Liver (tissue), 3 donors: ENCODE results near the gene MUC15.

Experiments
- EGR1 ChIP-seq, 2 donors: IDR thresholded peaks; 2 replicates each; pipeline ENCODE4 v1.6.1; 2016 to 2018; ENCODE audit warnings: antibody characterized with exemption in 2 of 2, low read depth in 2 of 2
- FOXA1 ChIP-seq: IDR thresholded peaks from 2 replicates; pipeline ENCODE4 v1.6.1; 2016; ENCODE audit warnings: antibody characterized with exemption
- GABPA ChIP-seq, 2 donors: IDR thresholded peaks in 1 of 2; conservative IDR thresholded peaks in 1 of 2; 2 replicates each; pipeline ENCODE4 v1.6.1; 2016; ENCODE audit warnings: antibody characterized with exemption in 2 of 2, mild to moderate bottlenecking in 1 of 2, moderate library complexity in 1 of 2
- HNF4G ChIP-seq: IDR thresholded peaks from 2 replicates; pipeline ENCODE4 v1.6.1; 2016; ENCODE audit warnings: antibody characterized with exemption
- NR2F2 ChIP-seq: IDR thresholded peaks from 2 replicates; pipeline ENCODE4 v1.6.1; 2016; ENCODE audit warnings: antibody characterized with exemption
- RAD21 ChIP-seq, 2 donors: IDR thresholded peaks; 2 replicates each; pipeline ENCODE4 v1.6.1; 2016; ENCODE audit warnings: antibody characterized with exemption in 2 of 2, mild to moderate bottlenecking in 2 of 2
- RXRA ChIP-seq, 2 donors: IDR thresholded peaks; 2 replicates each; pipeline ENCODE4 v1.6.1; 2017 to 2018; ENCODE audit warnings: antibody characterized with exemption in 2 of 2, mild to moderate bottlenecking in 1 of 2
- SP1 ChIP-seq: IDR thresholded peaks from 2 replicates; pipeline ENCODE4 v1.6.1; 2018; ENCODE audit warnings: antibody characterized with exemption, mild to moderate bottlenecking
- TAF1 ChIP-seq: conservative IDR thresholded peaks from 2 replicates; pipeline ENCODE4 v1.6.1; 2016; ENCODE audit warnings: antibody characterized with exemption, mild to moderate bottlenecking
- YY1 ChIP-seq: IDR thresholded peaks from 2 replicates; pipeline ENCODE4 v1.6.1; 2016; ENCODE audit warnings: antibody characterized with exemption, mild to moderate bottlenecking
- TF ChIP-seq, protein P1 (sequence below): fragments of 150-350 bp; IDR thresholded peaks from 2 replicates; pipeline ENCODE4 v1.5.1; 2017; ENCODE audit warnings: improper control_type of control experiment, low read depth, low read length; ENCODE audit not compliant: missing input control
- TF ChIP-seq, protein P2 (sequence below): IDR thresholded peaks from 2 replicates; pipeline ENCODE4 v1.6.1; 2016; ENCODE audit warnings: antibody characterized with exemption
- TF ChIP-seq, protein P3 (sequence below): IDR thresholded peaks from 2 replicates; pipeline ENCODE4 v1.6.1; 2016; ENCODE audit warnings: antibody characterized with exemption, mild to moderate bottlenecking
- TF ChIP-seq, protein P4 (sequence below): IDR thresholded peaks from 2 replicates; pipeline ENCODE4 v1.6.1; 2016; ENCODE audit warnings: antibody characterized with exemption
- donor health status: healthy.
- donor health status: healthy.

DNA sequence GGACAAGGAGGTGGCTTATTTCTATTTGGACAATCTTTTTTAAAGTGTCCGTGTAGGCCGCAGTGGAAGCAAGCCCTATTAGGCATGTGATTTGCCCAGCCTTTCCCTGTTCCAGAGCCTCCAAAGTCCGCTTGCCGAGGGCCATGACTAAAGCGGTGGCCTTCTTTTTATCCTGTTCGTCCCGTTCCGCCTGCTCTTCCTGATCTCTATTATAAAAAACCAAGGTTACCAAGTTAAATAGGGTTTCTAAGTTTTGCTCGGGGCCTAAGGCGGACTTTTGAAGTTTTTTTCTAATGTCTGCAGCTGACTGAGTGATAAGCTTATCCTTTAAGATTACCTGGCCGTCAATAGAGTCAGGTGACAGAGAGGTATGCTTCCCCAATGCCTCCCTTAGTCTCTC lies 21.6 kb upstream of the MUC15 start:
- TF ChIP-seq TAF1 (no peak), RXRA (IDR thresholded peaks at IDR 0.05) (no peak), HNF4G (no peak), GABPA (IDR thresholded peaks at IDR 0.05 in 1 of 2, conservative IDR thresholded peaks at IDR 0.05 in 1 of 2) (no peak), SP1 (no peak), FOXA1 (no peak), YY1 (no peak), RAD21 (IDR thresholded peaks at IDR 0.05) (no peak), EGR1 (IDR thresholded peaks at IDR 0.05; ENCODE audit: low read depth in 2 of 2) (no peak), NR2F2 (no peak)
- TF ChIP-seq, protein P1, sequence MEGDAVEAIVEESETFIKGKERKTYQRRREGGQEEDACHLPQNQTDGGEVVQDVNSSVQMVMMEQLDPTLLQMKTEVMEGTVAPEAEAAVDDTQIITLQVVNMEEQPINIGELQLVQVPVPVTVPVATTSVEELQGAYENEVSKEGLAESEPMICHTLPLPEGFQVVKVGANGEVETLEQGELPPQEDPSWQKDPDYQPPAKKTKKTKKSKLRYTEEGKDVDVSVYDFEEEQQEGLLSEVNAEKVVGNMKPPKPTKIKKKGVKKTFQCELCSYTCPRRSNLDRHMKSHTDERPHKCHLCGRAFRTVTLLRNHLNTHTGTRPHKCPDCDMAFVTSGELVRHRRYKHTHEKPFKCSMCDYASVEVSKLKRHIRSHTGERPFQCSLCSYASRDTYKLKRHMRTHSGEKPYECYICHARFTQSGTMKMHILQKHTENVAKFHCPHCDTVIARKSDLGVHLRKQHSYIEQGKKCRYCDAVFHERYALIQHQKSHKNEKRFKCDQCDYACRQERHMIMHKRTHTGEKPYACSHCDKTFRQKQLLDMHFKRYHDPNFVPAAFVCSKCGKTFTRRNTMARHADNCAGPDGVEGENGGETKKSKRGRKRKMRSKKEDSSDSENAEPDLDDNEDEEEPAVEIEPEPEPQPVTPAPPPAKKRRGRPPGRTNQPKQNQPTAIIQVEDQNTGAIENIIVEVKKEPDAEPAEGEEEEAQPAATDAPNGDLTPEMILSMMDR, result no peak
- TF ChIP-seq, protein P2, sequence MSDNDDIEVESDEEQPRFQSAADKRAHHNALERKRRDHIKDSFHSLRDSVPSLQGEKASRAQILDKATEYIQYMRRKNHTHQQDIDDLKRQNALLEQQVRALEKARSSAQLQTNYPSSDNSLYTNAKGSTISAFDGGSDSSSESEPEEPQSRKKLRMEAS, result no peak
- TF ChIP-seq, protein P3, sequence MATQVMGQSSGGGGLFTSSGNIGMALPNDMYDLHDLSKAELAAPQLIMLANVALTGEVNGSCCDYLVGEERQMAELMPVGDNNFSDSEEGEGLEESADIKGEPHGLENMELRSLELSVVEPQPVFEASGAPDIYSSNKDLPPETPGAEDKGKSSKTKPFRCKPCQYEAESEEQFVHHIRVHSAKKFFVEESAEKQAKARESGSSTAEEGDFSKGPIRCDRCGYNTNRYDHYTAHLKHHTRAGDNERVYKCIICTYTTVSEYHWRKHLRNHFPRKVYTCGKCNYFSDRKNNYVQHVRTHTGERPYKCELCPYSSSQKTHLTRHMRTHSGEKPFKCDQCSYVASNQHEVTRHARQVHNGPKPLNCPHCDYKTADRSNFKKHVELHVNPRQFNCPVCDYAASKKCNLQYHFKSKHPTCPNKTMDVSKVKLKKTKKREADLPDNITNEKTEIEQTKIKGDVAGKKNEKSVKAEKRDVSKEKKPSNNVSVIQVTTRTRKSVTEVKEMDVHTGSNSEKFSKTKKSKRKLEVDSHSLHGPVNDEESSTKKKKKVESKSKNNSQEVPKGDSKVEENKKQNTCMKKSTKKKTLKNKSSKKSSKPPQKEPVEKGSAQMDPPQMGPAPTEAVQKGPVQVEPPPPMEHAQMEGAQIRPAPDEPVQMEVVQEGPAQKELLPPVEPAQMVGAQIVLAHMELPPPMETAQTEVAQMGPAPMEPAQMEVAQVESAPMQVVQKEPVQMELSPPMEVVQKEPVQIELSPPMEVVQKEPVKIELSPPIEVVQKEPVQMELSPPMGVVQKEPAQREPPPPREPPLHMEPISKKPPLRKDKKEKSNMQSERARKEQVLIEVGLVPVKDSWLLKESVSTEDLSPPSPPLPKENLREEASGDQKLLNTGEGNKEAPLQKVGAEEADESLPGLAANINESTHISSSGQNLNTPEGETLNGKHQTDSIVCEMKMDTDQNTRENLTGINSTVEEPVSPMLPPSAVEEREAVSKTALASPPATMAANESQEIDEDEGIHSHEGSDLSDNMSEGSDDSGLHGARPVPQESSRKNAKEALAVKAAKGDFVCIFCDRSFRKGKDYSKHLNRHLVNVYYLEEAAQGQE, result no peak
- TF ChIP-seq, protein P4, sequence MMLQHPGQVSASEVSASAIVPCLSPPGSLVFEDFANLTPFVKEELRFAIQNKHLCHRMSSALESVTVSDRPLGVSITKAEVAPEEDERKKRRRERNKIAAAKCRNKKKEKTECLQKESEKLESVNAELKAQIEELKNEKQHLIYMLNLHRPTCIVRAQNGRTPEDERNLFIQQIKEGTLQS, result no peak
